ENCODE data around the gene FERD3L. TPM values are rescaled to one million over a fixed set of nuclear protein-coding genes. Genes with fewer than 3 reads are reported as not detected.

Gene FERD3L, protein sequence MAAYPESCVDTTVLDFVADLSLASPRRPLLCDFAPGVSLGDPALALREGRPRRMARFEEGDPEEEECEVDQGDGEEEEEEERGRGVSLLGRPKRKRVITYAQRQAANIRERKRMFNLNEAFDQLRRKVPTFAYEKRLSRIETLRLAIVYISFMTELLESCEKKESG
- total RNA-seq, result not detected in 2 replicates

DNA sequence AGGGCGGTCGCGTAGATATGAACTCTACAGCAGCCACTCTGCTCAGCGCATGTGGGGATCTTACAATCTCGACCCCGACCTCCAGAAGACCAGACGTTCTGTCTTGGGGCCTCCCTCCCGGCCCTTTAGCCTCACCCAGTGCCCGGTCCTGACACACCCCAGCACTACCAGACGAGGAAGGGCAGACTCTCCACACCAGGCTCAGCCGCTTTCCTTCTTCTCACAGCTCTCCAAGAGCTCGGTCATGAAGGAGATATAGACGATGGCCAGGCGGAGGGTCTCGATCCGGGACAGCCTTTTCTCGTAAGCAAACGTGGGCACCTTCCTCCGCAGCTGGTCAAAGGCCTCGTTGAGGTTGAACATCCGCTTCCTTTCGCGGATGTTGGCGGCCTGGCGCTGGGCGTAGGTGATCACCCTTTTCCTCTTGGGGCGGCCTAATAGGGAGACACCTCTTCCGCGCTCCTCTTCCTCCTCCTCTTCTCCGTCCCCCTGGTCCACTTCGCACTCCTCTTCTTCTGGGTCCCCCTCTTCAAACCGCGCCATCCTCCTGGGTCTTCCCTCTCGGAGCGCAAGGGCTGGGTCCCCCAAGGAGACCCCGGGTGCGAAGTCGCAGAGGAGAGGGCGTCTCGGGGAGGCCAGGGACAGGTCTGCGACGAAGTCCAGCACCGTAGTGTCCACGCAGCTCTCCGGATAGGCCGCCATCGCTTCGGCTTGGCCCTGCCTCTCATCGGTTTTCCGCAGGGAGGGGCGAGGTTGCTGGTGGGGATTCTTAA lies at the start of gene FERD3L:
Gene FERD3L (minus strand): TSS at position 761 of the 773 bp plus-strand sequence. CDS start 59 bp downstream, at position 702.

DNA sequence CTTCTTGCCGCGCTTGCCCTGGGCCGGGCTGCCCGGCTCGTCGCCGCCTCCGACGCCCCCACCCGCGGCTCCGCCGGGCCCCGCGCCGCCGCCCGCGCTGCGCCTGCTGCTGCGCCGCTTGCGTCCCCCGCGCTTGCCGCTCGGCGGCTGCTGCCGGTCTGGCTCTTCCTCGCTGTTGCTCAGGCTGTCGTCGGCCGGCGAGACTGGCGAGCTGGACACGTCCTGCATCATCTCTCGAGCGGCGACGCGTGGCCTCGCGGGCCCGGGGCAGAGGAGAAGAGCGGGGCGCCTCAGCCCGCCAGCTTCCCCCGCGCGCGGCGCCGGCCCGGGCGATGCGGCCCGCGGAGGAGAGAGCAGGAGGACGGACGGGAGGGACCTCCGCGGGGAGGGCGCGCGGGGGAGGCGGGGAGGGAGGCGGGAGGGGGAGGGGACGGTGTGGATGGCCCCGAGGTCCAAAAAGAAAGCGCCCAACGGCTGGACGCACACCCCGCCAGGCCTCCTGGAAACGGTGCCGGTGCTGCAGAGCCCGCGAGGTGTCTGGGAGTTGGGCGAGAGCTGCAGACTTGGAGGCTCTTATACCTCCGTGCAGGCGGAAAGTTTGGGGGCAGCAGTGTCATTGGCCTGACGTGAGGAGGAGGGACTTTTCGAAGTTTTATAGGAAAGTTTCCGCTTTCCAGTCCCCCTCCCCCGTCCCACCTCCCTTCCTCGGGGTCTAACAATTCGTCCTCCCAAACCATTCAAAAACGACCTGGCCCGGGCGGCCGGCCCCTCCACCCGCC lies 27.9 kb downstream of the FERD3L start, which contains the start of gene TWIST1:
Gene TWIST1 (minus strand): TSS at position 546 of the 779 bp plus-strand sequence. CDS start 315 bp downstream, at position 231.

Other genes with a start within 250 kb of the FERD3L start
- gene TWIST1, start 27.8 kb downstream of the FERD3L start, total RNA-seq, result 0.17 and 0.87 TPM in 2 replicates